ENCODE results near the gene RPS25. TPM values are rescaled to one million over a fixed set of nuclear protein-coding genes. Genes with fewer than 3 reads are reported as not detected.

RPS25 gene
- total and polyA plus RNA-seq, 9 of the 15 experiments (the other 6 are each of a cell fraction or from before 2014, with no cell fraction given), result 1,553 to 5,486 (median 2,471) TPM

GRCh38 chr11:119067371-119068222 lies 49.5 kb upstream of the RPS25 start, which contains the start of gene VPS11 (continued):
- peak in 1 of 2 experiments; percentile 68; a peak in 1 of 4 replicates for TF ChIP-seq ZNF639 (CRISPR knock-in tag; conservative IDR thresholded peaks at IDR 0.05 in 1 of 2, IDR thresholded peaks at IDR 0.05 in 1 of 2)
- TF ChIP-seq USF2 (CRISPR knock-in tag; IDR thresholded peaks at IDR 0.05), result peak; percentile 99
- TF ChIP-seq MYC (IDR thresholded peaks at IDR 0.05; ENCODE audit: low read depth, low read length), result peak; percentile 78
- TF ChIP-seq MYC (CRISPR knock-in tag; IDR thresholded peaks at IDR 0.05; ENCODE audit: borderline replicate concordance, low read depth), result peak; percentile 36; the same call in 1 of the 2 replicates
- TF ChIP-seq RNF2 (IDR thresholded peaks at IDR 0.05), result no peak
- no peak for TF ChIP-seq ZBTB7A (IDR thresholded peaks at IDR 0.05; ENCODE audit: borderline replicate concordance, control insufficient read depth, low read depth, low read length)
- TF ChIP-seq BHLHE40 (IDR thresholded peaks at IDR 0.05; ENCODE audit: low read length), result peak; percentile 92
- TF ChIP-seq PRDM10 (IDR thresholded peaks at IDR 0.05; ENCODE audit: partially characterized antibody), result peak; percentile 43
- no peak for TF ChIP-seq ZNF146 (CRISPR knock-in tag; IDR thresholded peaks at IDR 0.05; ENCODE audit: unreplicated experiment)
- TF ChIP-seq ZFPM2 (CRISPR knock-in tag; IDR thresholded peaks at IDR 0.05), result no peak
- peak; percentile 60; the same call in 1 of the 2 replicates for TF ChIP-seq SREBF1 (IDR thresholded peaks at IDR 0.05; ENCODE audit: borderline replicate concordance, low read depth, low read length)
- no peak for TF ChIP-seq GTF2E2 (tag; IDR thresholded peaks at IDR 0.05)
- peak; percentile 95 for TF ChIP-seq NKRF (IDR thresholded peaks at IDR 0.05; ENCODE audit: borderline replicate concordance)
- TF ChIP-seq KDM5B (IDR thresholded peaks at IDR 0.05; ENCODE audit: insufficient replicate concordance, low read depth, low read length), result peak; percentile 54
- 0 out of 2 replicates have a peak, but pooled peaks have one; percentile 12 for TF ChIP-seq FOXK1 (CRISPR knock-in tag; IDR thresholded peaks at IDR 0.05; ENCODE audit: borderline replicate concordance)
- TF ChIP-seq CHD1 (IDR thresholded peaks at IDR 0.05; ENCODE audit: low read length), result peak; percentile 37
- TF ChIP-seq HDAC3 (IDR thresholded peaks at IDR 0.05; ENCODE audit: borderline replicate concordance, partially characterized antibody), result no peak
- TF ChIP-seq FOS (IDR thresholded peaks at IDR 0.05; ENCODE audit: extremely low read depth, insufficient read length), result peak; percentile 87

All from K562 (cell line).